ENCODE data around the gene LIPC. TPM values are rescaled to one million over a fixed set of nuclear protein-coding genes. Genes with fewer than 3 reads are reported as not detected.

The LIPC gene
- total and polyA plus RNA-seq, 2 of the 4 experiments (the other 2 are of a cell fraction), result 0.07 TPM; not detected in 1

GRCh38 chr15:58604455-58604923 is 172.7 kb downstream of the LIPC start:
- in situ Hi-C loops (cut with MboI; ENCODE audit: low sequenced_read_pairs), result no loop called here
- WGBS, 2 experiments (ENCODE audit: extremely low coverage in 2 of 2, insufficient read length in 1 of 2), result no CpG with 5 or more reads among the region's 4 CpGs
- DNase-seq, result no peak

More at GRCh38 chr15:58604455-58604923, 172.7 kb downstream of the LIPC start:
- Histone ChIP-seq H3K4ac (ENCODE audit: low read depth, low read length) (no peak overlapping the region), H3K27ac (ENCODE audit: insufficient read depth, low read length) (no peak overlapping the region), H2BK5ac (ENCODE audit: low read depth, low read length, poor library complexity, severe bottlenecking) (no peak overlapping the region), H3K9ac (ENCODE audit: low read depth, low read length) (no peak overlapping the region), H3K9me3 (ENCODE audit: control insufficient read depth, insufficient read depth, low read length) (no peaks in the 10 kb centered on the region), H4K20me1 (ENCODE audit: insufficient read depth, low read length) (peaks cover 3% of the 10 kb centered on the region; the same call in 1 of the 2 replicates), H2AK9ac (replicated peaks; ENCODE audit: low read depth, low read length, poor library complexity) (no peak overlapping the region), H3K56ac (ENCODE audit: extremely low read depth, insufficient read depth, low read length) (no peak overlapping the region), H3K9me1 (ENCODE audit: insufficient read depth, low read length) (peaks cover 2% of the 10 kb centered on the region), H3K14ac (replicated peaks; ENCODE audit: low read depth, low read length) (no peak overlapping the region), H3K23ac (ENCODE audit: low read depth, low read length) (no peak overlapping the region), H2AFZ (replicated peaks; ENCODE audit: low read length, poor library complexity) (no peak overlapping the region), H2BK20ac (ENCODE audit: low read depth, low read length) (no peak overlapping the region), H3K36me3 (ENCODE audit: control insufficient read depth, insufficient read depth, low read length) (peaks cover 5% of the 10 kb centered on the region), H2BK15ac (ENCODE audit: low read depth, low read length) (no peak overlapping the region), H4K5ac (ENCODE audit: low read depth, low read length) (no peak overlapping the region), H3K27me3 (ENCODE audit: control insufficient read depth, insufficient read depth, low read length) (no peaks in the 10 kb centered on the region), H4K8ac (ENCODE audit: low read depth in 2 of 2, low read length in 2 of 2) (no peak overlapping the region), H3K4me2 (ENCODE audit: low read depth, low read length) (no peak overlapping the region), H4K91ac (ENCODE audit: insufficient read depth, low read depth, low read length) (no peak overlapping the region), H3K79me1 (ENCODE audit: low read depth in 1 of 2, low read length in 2 of 2) (peaks cover 21 to 45% of the 10 kb centered on the region in 2 experiments), H3K18ac (ENCODE audit: low read depth, low read length) (no peak overlapping the region), H3K4me1 (ENCODE audit: control insufficient read depth, insufficient read depth, low read length) (peaks cover 5% of the 10 kb centered on the region), H2BK120ac (ENCODE audit: low read depth, low read length) (no peak overlapping the region), H2AK5ac (ENCODE audit: low read depth, low read length) (no peak overlapping the region), H3K4me3 (ENCODE audit: insufficient read depth, low read depth, low read length) (no peak overlapping the region)
- ChIA-PET CTCF (no interaction called here), POLR2A (ENCODE audit: unreplicated experiment) (no interaction called here)
- TF ChIP-seq ELK1 (IDR thresholded peaks at IDR 0.05; ENCODE audit: borderline replicate concordance, low read depth, low read length) (no peak), RCOR1 (IDR thresholded peaks at IDR 0.05; ENCODE audit: insufficient replicate concordance, low read length) (no peak), NFE2L2 (IDR thresholded peaks at IDR 0.05; ENCODE audit: low read depth, low read length) (no peak), USF2 (IDR thresholded peaks at IDR 0.05; ENCODE audit: low read depth, low read length) (no peak), BHLHE40 (IDR thresholded peaks at IDR 0.05; ENCODE audit: low read depth, low read length) (no peak), MXI1 (IDR thresholded peaks at IDR 0.05; ENCODE audit: borderline replicate concordance, low read depth, low read length) (no peak), FOS (IDR thresholded peaks at IDR 0.05; ENCODE audit: low read depth, low read length) (no peak), POLR2A (IDR thresholded peaks at IDR 0.05; ENCODE audit: low read depth, low read length) (no peak), RAD21 (IDR thresholded peaks at IDR 0.05; ENCODE audit: low read length) (no peak), SMC3 (IDR thresholded peaks at IDR 0.05; ENCODE audit: low read depth, low read length) (no peak), MAFK (IDR thresholded peaks at IDR 0.05; ENCODE audit: low read depth, low read length) (no peak), CTCF (conservative IDR thresholded peaks at IDR 0.05; ENCODE audit: low read depth, low read length) (no peak), MAZ (IDR thresholded peaks at IDR 0.05; ENCODE audit: borderline replicate concordance, low read depth, low read length) (no peak), CEBPB (IDR thresholded peaks at IDR 0.05; ENCODE audit: low read depth, low read length) (no peak), CHD1 (IDR thresholded peaks at IDR 0.05; ENCODE audit: low read depth, low read length) (no peak), RFX5 (IDR thresholded peaks at IDR 0.05; ENCODE audit: low read depth, low read length) (no peak)
- BruUV-seq (replicated peaks), result no TSS peak
- ATAC-seq (ENCODE audit: low read depth), result no peak
- dilution Hi-C loops (cut with HindIII; ENCODE audit: low sequenced_read_pairs, unreplicated experiment) (no loop called here), intact Hi-C loops (cut with micrococcal nuclease) (no loop called here)

All from IMR-90 (cell line).